Prostate gland (tissue), 2 donors: ENCODE data around the gene MAML3.

Source experiments
- CTCF ChIP-seq, 4 experiments: fragments of 200-600 bp in 2 of 4; fragments of 450-650 bp in 2 of 4; sonication (generic) in 2 of 4; IDR thresholded peaks; 1 replicate in 3 of 4; 2 replicates in 1 of 4; pipeline ENCODE4 v1.5.1; 2016 to 2019; ENCODE audit warnings: antibody characterized with exemption in 4 of 4, mild to moderate bottlenecking in 2 of 4, moderate library complexity in 2 of 4
- POLR2A ChIP-seq: fragments of 450-650 bp; IDR thresholded peaks from one replicate; pipeline ENCODE4 v1.6.1; 2016; ENCODE audit warnings: antibody characterized with exemption, mild to moderate bottlenecking
- POLR2AphosphoS5 ChIP-seq: sonication (generic); formaldehyde crosslinking; IDR thresholded peaks from one replicate; pipeline ENCODE4 v1.6.1; 2017; ENCODE audit warnings: antibody characterized with exemption

GRCh38 chr4:139732991-139733570 lies 420.9 kb downstream of the MAML3 start:
- no peak for TF ChIP-seq POLR2AphosphoS5
- TF ChIP-seq CTCF (IDR thresholded peaks at IDR 0.05): no peak
- no peak for TF ChIP-seq POLR2A
